ENCODE results near the gene ZNF200. TPM values are rescaled to one million over a fixed set of nuclear protein-coding genes. Genes with fewer than 3 reads are reported as not detected.

Gene ZNF200
- total and polyA plus RNA-seq, 4 donors: 1.8 to 5.3 (median 3.4) TPM

DNA sequence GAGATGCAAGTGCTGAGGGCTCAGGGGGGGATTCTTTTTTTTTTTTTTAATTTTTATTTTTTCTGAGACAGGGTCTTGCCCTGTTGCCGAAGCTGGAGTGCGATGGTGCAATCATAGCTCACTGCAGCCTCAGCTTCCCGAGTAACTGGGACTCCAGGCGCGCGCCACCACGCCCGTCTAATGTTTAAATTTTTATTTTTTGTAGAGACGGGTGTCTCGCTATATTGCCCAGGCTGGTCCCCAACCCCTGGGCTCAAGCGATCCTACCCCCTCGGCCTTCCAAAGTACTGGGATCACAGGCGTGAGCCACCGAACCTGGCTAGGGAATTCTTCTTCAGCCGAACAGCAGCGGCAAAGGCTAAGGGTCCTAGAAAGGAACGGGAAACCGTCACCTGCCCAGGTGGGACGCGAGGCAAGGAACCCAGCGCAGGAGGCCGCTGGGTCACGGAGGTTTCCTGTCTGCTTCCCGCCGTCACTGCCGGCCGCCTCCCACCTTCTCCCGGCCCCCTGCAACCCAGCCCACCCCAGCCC lies 60.3 kb downstream of the ZNF200 start:
- TF ChIP-seq, protein P1, sequence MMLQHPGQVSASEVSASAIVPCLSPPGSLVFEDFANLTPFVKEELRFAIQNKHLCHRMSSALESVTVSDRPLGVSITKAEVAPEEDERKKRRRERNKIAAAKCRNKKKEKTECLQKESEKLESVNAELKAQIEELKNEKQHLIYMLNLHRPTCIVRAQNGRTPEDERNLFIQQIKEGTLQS (IDR thresholded peaks at IDR 0.05): no peak
- TF ChIP-seq FOXA1 (IDR thresholded peaks at IDR 0.05): no peak
- no peak for TF ChIP-seq HNF4A (conservative IDR thresholded peaks at IDR 0.05)
- no peak for TF ChIP-seq HNF4G (IDR thresholded peaks at IDR 0.05)
- TF ChIP-seq GABPA (IDR thresholded peaks at IDR 0.05 in 1 of 2, conservative IDR thresholded peaks at IDR 0.05 in 1 of 2): no peak
- TF ChIP-seq FOXA2 (IDR thresholded peaks at IDR 0.05): no peak
- TF ChIP-seq, protein P2, sequence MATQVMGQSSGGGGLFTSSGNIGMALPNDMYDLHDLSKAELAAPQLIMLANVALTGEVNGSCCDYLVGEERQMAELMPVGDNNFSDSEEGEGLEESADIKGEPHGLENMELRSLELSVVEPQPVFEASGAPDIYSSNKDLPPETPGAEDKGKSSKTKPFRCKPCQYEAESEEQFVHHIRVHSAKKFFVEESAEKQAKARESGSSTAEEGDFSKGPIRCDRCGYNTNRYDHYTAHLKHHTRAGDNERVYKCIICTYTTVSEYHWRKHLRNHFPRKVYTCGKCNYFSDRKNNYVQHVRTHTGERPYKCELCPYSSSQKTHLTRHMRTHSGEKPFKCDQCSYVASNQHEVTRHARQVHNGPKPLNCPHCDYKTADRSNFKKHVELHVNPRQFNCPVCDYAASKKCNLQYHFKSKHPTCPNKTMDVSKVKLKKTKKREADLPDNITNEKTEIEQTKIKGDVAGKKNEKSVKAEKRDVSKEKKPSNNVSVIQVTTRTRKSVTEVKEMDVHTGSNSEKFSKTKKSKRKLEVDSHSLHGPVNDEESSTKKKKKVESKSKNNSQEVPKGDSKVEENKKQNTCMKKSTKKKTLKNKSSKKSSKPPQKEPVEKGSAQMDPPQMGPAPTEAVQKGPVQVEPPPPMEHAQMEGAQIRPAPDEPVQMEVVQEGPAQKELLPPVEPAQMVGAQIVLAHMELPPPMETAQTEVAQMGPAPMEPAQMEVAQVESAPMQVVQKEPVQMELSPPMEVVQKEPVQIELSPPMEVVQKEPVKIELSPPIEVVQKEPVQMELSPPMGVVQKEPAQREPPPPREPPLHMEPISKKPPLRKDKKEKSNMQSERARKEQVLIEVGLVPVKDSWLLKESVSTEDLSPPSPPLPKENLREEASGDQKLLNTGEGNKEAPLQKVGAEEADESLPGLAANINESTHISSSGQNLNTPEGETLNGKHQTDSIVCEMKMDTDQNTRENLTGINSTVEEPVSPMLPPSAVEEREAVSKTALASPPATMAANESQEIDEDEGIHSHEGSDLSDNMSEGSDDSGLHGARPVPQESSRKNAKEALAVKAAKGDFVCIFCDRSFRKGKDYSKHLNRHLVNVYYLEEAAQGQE (IDR thresholded peaks at IDR 0.05): no peak
- TF ChIP-seq TAF1 (conservative IDR thresholded peaks at IDR 0.05): no peak
- TF ChIP-seq, protein P3, sequence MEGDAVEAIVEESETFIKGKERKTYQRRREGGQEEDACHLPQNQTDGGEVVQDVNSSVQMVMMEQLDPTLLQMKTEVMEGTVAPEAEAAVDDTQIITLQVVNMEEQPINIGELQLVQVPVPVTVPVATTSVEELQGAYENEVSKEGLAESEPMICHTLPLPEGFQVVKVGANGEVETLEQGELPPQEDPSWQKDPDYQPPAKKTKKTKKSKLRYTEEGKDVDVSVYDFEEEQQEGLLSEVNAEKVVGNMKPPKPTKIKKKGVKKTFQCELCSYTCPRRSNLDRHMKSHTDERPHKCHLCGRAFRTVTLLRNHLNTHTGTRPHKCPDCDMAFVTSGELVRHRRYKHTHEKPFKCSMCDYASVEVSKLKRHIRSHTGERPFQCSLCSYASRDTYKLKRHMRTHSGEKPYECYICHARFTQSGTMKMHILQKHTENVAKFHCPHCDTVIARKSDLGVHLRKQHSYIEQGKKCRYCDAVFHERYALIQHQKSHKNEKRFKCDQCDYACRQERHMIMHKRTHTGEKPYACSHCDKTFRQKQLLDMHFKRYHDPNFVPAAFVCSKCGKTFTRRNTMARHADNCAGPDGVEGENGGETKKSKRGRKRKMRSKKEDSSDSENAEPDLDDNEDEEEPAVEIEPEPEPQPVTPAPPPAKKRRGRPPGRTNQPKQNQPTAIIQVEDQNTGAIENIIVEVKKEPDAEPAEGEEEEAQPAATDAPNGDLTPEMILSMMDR (IDR thresholded peaks at IDR 0.05; ENCODE audit: low read depth, low read length, missing input control): no peak
- TF ChIP-seq RXRA (IDR thresholded peaks at IDR 0.05): no peak
- no peak for TF ChIP-seq EGR1 (IDR thresholded peaks at IDR 0.05; ENCODE audit: low read depth in 2 of 2)
- TF ChIP-seq NR2F2 (IDR thresholded peaks at IDR 0.05): no peak
- TF ChIP-seq, protein P4, sequence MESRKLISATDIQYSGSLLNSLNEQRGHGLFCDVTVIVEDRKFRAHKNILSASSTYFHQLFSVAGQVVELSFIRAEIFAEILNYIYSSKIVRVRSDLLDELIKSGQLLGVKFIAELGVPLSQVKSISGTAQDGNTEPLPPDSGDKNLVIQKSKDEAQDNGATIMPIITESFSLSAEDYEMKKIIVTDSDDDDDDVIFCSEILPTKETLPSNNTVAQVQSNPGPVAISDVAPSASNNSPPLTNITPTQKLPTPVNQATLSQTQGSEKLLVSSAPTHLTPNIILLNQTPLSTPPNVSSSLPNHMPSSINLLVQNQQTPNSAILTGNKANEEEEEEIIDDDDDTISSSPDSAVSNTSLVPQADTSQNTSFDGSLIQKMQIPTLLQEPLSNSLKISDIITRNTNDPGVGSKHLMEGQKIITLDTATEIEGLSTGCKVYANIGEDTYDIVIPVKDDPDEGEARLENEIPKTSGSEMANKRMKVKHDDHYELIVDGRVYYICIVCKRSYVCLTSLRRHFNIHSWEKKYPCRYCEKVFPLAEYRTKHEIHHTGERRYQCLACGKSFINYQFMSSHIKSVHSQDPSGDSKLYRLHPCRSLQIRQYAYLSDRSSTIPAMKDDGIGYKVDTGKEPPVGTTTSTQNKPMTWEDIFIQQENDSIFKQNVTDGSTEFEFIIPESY (IDR thresholded peaks at IDR 0.05): no peak
- TF ChIP-seq, protein P5, sequence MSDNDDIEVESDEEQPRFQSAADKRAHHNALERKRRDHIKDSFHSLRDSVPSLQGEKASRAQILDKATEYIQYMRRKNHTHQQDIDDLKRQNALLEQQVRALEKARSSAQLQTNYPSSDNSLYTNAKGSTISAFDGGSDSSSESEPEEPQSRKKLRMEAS (IDR thresholded peaks at IDR 0.05): no peak
- no peak for TF ChIP-seq JUND (IDR thresholded peaks at IDR 0.05)
- TF ChIP-seq YY1 (IDR thresholded peaks at IDR 0.05): no peak
- peaks cover 0 to 9% (median 3%) of the 10 kb centered on the region in 4 donors for H3K4me1 ChIP-seq (ENCODE audit: control insufficient read depth in 4 of 4, insufficient read depth in 4 of 4, low read length in 3 of 4)
- no peak overlapping the region for H3K4me3 ChIP-seq (ENCODE audit: low read depth in 1 of 3, low read length in 3 of 3)
- peaks cover 0 to 34% (median 14%) of the 10 kb centered on the region in 4 donors for H3K27me3 ChIP-seq (ENCODE audit: control insufficient read depth in 4 of 4, insufficient read depth in 4 of 4, low read length in 3 of 4)
- no peak for DNase-seq (ENCODE audit: low spot score)
- H3K27ac ChIP-seq (ENCODE audit: low read depth in 1 of 2, low read length in 2 of 2): no peak overlapping the region
- H3K9me3 ChIP-seq (ENCODE audit: control insufficient read depth in 4 of 4, low read length in 3 of 4): no peaks in the 10 kb centered on the region
- 24% methylated on average over 28 of the region's 28 CpGs for WGBS
- no peaks in the 10 kb centered on the region for H3K36me3 ChIP-seq (ENCODE audit: control insufficient read depth in 4 of 4, insufficient read depth in 3 of 4, low read depth in 1 of 4, low read length in 3 of 4)
- H3K9ac ChIP-seq (ENCODE audit: low read depth in 1 of 2, low read length in 2 of 2): no peak overlapping the region
